Colonic mucosa (tissue), 4 donors: Measurements from ENCODE around the gene ARMC9. TPM values are rescaled to one million over a fixed set of nuclear protein-coding genes. Genes with fewer than 3 reads are reported as not detected.

ENCODE experiments used
- DNase-seq: peaks from one replicate; pipeline ENCODE4 v3.0.0-alpha.2; 2020
- H3K27ac ChIP-seq: fragments of 200-600 bp; one replicate; pipeline ENCODE4 v1.8.0; 2021
- H3K27me3 ChIP-seq: fragments of 200-600 bp; one replicate; pipeline ENCODE4 v1.8.0; 2021
- H3K36me3 ChIP-seq: fragments of 200-600 bp; one replicate; pipeline ENCODE4 v1.8.0; 2021
- H3K4me1 ChIP-seq: fragments of 200-600 bp; one replicate; pipeline ENCODE4 v1.8.0; 2021; ENCODE audit warnings: mild to moderate bottlenecking
- H3K4me3 ChIP-seq: fragments of 200-600 bp; one replicate; pipeline ENCODE4 v1.8.0; 2021
- H3K9ac ChIP-seq, 2 donors: one replicate each; pipeline ENCODE4 v1.7.0; 2013; ENCODE audit warnings: control low read depth in 2 of 2, low read depth in 2 of 2, low read length in 2 of 2
- H3K9me3 ChIP-seq: fragments of 200-600 bp; one replicate; pipeline ENCODE4 v1.8.0; 2021
- CTCF ChIP-seq: fragments of 200-600 bp; IDR thresholded peaks from one replicate; pipeline ENCODE4 v1.8.0; 2022; ENCODE audit warnings: antibody characterized with exemption, mild to moderate bottlenecking
- intact Hi-C: fragments of 100-400 bp; cut with DNase I; formaldehyde crosslinking; loops from one replicate; pipeline ENCODE4 v1.14.1; 2022
- total RNA-seq, 2 donors: library from RNA; stranded (reverse); fragmentation: NEBNext Ultra II Directional in 1 of 2; extraction: Animal tissue kit (Norgen Biotek cat#: 25700) in 1 of 2; gene quantifications; one replicate each; pipeline ENCODE4 v1.2.1, GENCODE V29; 2021
- donor health status: healthy.
- donor health status: DM: no; HTN: no; CAD: no.
- donor health status: DM: no; HTN: no; CAD: no.

The ARMC9 gene
- total RNA-seq, 2 donors from 2014 or later: 9.8 to 17.2 TPM

GRCh38 chr2:231378026-231378722 lies 179.7 kb downstream of the ARMC9 start:
- H3K9ac ChIP-seq: peak overlapping the region in 1 of 2 donors; percentile 6
- H3K9me3 ChIP-seq: no peaks in the 10 kb centered on the region
- no peaks in the 10 kb centered on the region for H3K27me3 ChIP-seq
- H3K4me3 ChIP-seq: no peak overlapping the region
- peaks cover 6% of the 10 kb centered on the region for H3K4me1 ChIP-seq
- peak overlapping the region; percentile 62 for H3K27ac ChIP-seq
- intact Hi-C loops: no loop called here
- H3K36me3 ChIP-seq: no peaks in the 10 kb centered on the region
- peak; percentile 78 for DNase-seq
- TF ChIP-seq CTCF: no peak

- Histone ChIP-seq H3K27me3 (no peaks in the 10 kb centered on the region), H3K36me3 (no peaks in the 10 kb centered on the region), H3K27ac (peak overlapping the region; percentile 62), H3K4me3 (no peak overlapping the region), H3K4me1 (peaks cover 6% of the 10 kb centered on the region), H3K9ac (peak overlapping the region in 1 of 2 donors; percentile 21), H3K9me3 (no peaks in the 10 kb centered on the region)
- intact Hi-C loops: no loop called here
- TF ChIP-seq CTCF: no peak
- DNase-seq: peak; percentile 80
Measured at GRCh38 chr2:231379266-231380215, 181.1 kb downstream of the ARMC9 start.

- Histone ChIP-seq H3K27ac (peak overlapping the region; percentile 21), H3K9me3 (no peaks in the 10 kb centered on the region), H3K36me3 (no peaks in the 10 kb centered on the region), H3K27me3 (no peaks in the 10 kb centered on the region), H3K4me3 (no peak overlapping the region), H3K9ac (no peak overlapping the region), H3K4me1 (peaks cover 6% of the 10 kb centered on the region)
- TF ChIP-seq CTCF: no peak
- intact Hi-C loops: no loop called here
- peak; percentile 55 for DNase-seq
Measured at GRCh38 chr2:231380307-231380706, 181.9 kb downstream of the ARMC9 start.

- no peak for DNase-seq
- Histone ChIP-seq H3K4me1 (peaks cover 6% of the 10 kb centered on the region), H3K9ac (no peak overlapping the region), H3K27ac (no peak overlapping the region), H3K4me3 (no peak overlapping the region), H3K27me3 (no peaks in the 10 kb centered on the region), H3K36me3 (no peaks in the 10 kb centered on the region), H3K9me3 (no peaks in the 10 kb centered on the region)
- TF ChIP-seq CTCF: no peak
- intact Hi-C loops: no loop called here
Measured at GRCh38 chr2:231380991-231381847, 182.8 kb downstream of the ARMC9 start.

GRCh38 chr2:231382116-231382515 lies 183.7 kb downstream of the ARMC9 start:
- no peak for TF ChIP-seq CTCF
- Histone ChIP-seq H3K36me3 (no peaks in the 10 kb centered on the region), H3K9ac (no peak overlapping the region), H3K4me1 (peaks cover 6% of the 10 kb centered on the region), H3K9me3 (no peaks in the 10 kb centered on the region), H3K27me3 (no peaks in the 10 kb centered on the region), H3K27ac (no peak overlapping the region), H3K4me3 (no peak overlapping the region)
- intact Hi-C loops: no loop called here
- no peak for DNase-seq
